GM18508 (cell line): ENCODE measurements around the gene CD8A.

Source experiments
- ATAC-seq: cut with Tn5 transposase; IDR thresholded peaks from one replicate; pipeline ENCODE4 v1.9.1; 2021; ENCODE audit warnings: moderate number of reproducible peaks; ENCODE audit not compliant: insufficient read depth, unreplicated experiment

Gene CD8A

GRCh38 chr2:86781363-86781762 lies 9.3 kb downstream of the CD8A start:
- no peak for ATAC-seq

DNA sequence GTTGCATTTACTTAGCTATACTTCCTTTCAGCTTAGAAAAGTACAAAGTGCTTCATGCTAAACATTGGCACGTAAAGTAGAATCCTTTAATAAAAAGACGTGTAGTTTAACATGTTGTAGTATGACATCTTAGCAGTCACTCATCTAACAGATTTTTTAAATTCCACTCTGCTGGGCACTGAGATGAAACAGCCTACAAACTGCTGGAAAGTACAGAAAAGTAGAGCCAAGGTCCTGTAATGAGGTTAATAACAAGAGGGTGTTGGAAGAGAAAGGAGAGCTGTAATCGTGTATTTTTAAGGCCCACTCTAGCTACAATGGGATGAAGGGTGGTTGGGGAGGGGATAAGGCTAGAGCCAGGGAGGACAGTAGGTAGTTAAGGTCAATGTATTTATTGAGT lies 10.7 kb downstream of the CD8A start:
- no peak for ATAC-seq

DNA sequence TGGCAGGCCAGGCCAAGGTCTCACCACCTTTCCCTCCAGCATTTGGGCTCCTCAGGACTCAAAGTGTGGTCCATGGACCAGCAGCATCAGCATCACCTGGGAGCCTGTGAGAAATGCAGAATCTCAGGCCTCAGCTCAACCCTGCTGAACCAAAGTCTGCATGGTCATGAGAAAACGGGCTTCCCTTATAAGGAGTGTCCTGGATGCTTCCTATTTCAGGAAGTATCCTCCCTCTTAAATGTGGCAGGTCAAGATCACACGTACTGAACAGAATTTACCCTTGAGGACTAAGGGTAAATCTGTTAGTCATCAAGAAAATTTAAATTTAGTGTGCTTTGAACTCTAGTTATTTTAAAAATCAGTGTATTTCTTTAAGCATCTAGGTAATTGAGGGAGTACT lies 11.8 kb downstream of the CD8A start:
- no peak for ATAC-seq

- no peak for ATAC-seq
These were observed 14.2 kb downstream of the CD8A start for GRCh38 chr2:86776532-86776931.

DNA sequence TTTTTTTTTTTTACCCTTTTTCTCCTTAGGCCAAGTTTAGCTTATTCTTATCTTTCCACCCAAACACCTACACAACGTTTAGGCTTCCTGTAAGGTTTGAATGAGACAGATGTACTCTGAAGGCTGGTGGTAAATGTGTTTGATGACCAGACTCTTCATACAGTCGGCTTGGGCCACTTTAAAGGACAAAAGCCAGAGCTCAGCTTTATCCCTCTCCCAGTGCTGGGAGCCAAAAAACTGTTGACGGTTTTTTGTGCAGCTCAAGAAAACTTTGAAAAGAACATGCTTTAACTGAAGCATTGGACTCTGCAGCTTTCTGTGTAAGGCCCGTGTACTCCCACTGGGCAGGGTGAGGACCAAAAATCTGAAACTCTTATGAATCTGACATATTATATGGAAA lies 15.4 kb downstream of the CD8A start:
- ATAC-seq: no peak

GRCh38 chr2:86774862-86775261 lies 15.9 kb downstream of the CD8A start:
- ATAC-seq: no peak

DNA sequence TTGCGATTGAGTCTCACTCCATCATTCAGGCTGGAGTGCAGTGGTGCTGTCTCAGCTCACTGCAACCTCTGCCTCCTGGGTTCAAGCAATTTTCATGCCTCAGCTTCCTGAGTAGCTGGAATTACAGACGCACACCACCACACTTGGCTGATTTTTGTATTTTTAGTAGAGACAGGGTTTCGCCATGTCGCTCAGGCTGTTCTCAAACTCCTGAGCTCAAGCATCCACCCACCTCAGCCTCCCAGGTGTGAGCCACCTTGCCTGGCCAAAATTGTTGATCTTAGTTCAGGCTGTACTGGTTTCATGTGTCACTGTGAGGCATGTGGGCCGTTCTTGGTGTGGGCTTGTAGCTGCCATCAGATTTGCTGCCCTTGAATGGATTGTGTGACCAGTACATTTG lies 18.1 kb downstream of the CD8A start:
- no peak for ATAC-seq

GRCh38 chr2:86770816-86771301 lies 19.9 kb downstream of the CD8A start:
- ATAC-seq: no peak

- no peak for ATAC-seq
These were observed 20.9 kb downstream of the CD8A start for GRCh38 chr2:86769838-86770237.

GRCh38 chr2:86768189-86768949 lies 22.3 kb downstream of the CD8A start:
- ATAC-seq: no peak

DNA sequence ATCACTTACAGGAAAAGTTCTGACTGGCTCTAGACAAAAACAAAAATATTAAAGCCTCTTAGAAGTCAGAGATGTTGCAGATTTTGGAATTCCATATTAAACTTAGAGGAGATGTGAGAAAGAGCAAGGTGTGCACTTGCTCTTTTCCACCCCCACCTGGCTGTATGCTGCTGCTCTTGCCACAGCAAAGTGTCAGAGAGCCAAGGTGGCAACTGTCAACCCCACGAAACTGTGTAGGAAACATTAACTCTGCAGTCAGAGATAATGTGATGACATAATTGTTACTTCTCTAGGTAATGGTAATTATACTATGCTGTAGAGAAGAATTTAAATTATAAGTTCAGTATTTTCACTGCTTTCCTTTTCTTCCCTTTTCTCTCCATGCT lies 25.4 kb downstream of the CD8A start:
- no peak for ATAC-seq

- no peak for ATAC-seq
These were observed 25.9 kb downstream of the CD8A start for GRCh38 chr2:86764661-86765309.

- ATAC-seq: no peak
These were observed 30.3 kb downstream of the CD8A start for GRCh38 chr2:86760371-86760770.

GRCh38 chr2:86758405-86758804 lies 32.3 kb downstream of the CD8A start:
- no peak for ATAC-seq

GRCh38 chr2:86753606-86754005 lies 37.1 kb downstream of the CD8A start:
- ATAC-seq: no peak

DNA sequence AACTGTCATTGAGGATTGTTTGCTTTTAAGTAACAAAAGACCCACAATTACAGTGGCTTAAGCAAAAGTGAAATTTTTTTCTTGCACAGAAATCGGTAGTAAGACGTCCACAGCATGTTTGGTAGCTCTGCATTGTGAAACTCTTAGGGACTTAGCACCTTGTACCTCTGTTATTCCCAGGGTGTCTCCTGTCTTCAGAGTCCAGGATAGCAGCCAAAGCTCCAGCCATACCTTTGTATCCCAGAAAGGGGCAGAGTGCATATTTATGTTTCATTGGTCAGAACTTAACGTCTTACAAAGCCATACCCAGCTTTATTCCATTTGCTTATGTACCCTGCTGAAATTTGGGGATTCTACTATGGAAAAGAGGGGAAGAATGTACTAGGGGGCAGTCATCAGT lies 37.8 kb downstream of the CD8A start:
- no peak for ATAC-seq

GRCh38 chr2:86751778-86752177 lies 38.9 kb downstream of the CD8A start:
- no peak for ATAC-seq

- ATAC-seq: no peak
These were observed 40.4 kb downstream of the CD8A start for GRCh38 chr2:86750240-86750839.

DNA sequence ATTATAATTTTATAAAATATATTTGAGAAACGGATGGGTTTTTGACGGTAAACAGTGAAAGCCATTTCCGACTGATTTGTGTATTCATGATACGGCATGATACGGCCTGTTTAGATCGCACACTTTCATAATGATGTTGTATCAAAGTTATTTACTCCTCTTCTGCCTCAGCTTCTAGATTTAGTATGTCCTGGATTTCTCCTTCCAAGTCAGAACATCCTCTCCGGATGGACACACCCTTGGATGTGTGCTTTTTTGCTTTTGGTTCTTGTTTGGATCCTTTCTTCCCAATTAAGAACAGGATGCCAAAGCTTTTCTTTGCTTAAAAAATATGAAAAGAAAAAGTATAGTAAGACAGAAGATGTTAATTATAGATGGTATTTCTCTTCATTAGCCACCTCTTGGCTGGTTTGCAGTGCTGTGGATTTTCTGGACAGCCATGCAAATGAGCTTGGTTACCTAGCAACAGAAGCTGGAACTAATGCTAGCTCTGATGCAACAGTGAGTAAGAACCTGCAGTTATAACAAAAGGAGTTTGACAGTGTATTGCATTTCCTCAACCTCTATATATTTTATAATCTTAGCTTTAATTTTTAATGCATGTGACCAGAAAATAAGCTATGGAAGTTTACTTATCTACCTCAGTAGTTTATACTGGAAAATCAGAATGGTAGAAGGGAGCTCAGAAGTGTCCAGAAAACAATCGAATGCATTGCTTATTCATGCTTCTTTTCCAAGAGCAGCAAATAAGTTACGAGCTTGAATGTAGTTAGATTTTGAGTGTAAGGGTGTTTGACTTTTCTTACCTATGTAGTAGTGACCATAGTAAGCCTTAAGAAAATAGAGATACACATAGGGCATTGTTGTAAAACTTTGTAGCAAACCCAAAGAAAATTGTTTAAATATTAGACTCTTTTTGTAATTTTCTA lies 42.7 kb downstream of the CD8A start:
- no peak for ATAC-seq

GRCh38 chr2:86746939-86747338 lies 43.8 kb downstream of the CD8A start:
- no peak for ATAC-seq

DNA sequence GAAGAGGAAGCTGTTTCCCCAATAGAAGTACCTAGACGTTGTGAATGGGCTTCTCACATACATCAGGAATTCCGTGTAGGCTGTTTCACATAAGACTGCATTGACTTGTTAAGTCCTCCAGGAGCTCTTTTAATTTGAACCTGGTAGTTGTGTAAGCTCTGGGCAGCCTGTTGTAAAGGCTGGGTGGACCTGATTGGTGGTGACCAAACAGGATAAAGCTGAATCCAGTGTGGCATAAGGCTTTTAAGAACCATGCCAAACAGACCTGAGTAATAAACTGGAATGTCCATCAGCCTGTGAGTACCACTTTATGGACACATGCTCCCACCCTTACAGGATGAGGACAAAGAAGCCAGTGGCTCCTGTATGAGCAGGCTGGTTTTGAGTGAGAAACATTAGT lies 46.6 kb downstream of the CD8A start:
- ATAC-seq: no peak
